H9 (cell line): ENCODE results near the gene MAP3K20. TPM values are rescaled to one million over a fixed set of nuclear protein-coding genes. Genes with fewer than 3 reads are reported as not detected.

Source experiments
- DNase-seq: peaks from one replicate; pipeline ENCODE4 v3.0.0-alpha.2; 2017
- H2AFZ ChIP-seq: one replicate; pipeline ENCODE4 v1.6.1; 2013; ENCODE audit warnings: mild to moderate bottlenecking, low read length, control low read depth, moderate library complexity
- H2AK5ac ChIP-seq: 2 replicates; pipeline ENCODE4 v1.6.1; 2013; ENCODE audit warnings: low read length, control low read depth, mixed read lengths; ENCODE audit not compliant: insufficient read length
- H2BK120ac ChIP-seq: one replicate; pipeline ENCODE4 v1.6.1; 2013; ENCODE audit warnings: low read depth, mild to moderate bottlenecking, low read length, control low read depth, inconsistent platforms; ENCODE audit not compliant: poor library complexity, severe bottlenecking
- H2BK12ac ChIP-seq: 2 replicates; pipeline ENCODE4 v1.6.1; 2013; ENCODE audit warnings: low read length, control low read depth, mixed read lengths, low read depth; ENCODE audit not compliant: insufficient read length
- H2BK15ac ChIP-seq: 2 replicates; pipeline ENCODE4 v1.6.1; 2013; ENCODE audit warnings: low read depth, low read length, control low read depth
- H2BK20ac ChIP-seq: one replicate; pipeline ENCODE4 v1.6.1; 2013; ENCODE audit warnings: low read depth, mild to moderate bottlenecking, low read length, control low read depth, inconsistent platforms; ENCODE audit not compliant: poor library complexity, severe bottlenecking
- H2BK5ac ChIP-seq: 2 replicates; pipeline ENCODE4 v1.6.1; 2013; ENCODE audit warnings: low read length, control low read depth, mixed read lengths; ENCODE audit not compliant: insufficient read length
- H3K14ac ChIP-seq: 2 replicates; pipeline ENCODE4 v1.6.1; 2013; ENCODE audit warnings: low read length, control low read depth; ENCODE audit not compliant: insufficient read depth
- H3K18ac ChIP-seq: 2 replicates; pipeline ENCODE4 v1.6.1; 2013; ENCODE audit warnings: low read depth, mild to moderate bottlenecking, mixed read lengths, low read length, control low read depth; ENCODE audit not compliant: insufficient read length
- H3K23ac ChIP-seq: 2 replicates; pipeline ENCODE4 v1.6.1; 2013; ENCODE audit warnings: low read length, control low read depth, mixed read lengths, low read depth; ENCODE audit not compliant: insufficient read length
- H3K23me2 ChIP-seq: 2 replicates; pipeline ENCODE4 v1.6.1; 2013; ENCODE audit warnings: low read depth, mild to moderate bottlenecking, mixed read lengths, low read length, control low read depth; ENCODE audit not compliant: insufficient read length, poor library complexity, severe bottlenecking
- H3K27ac ChIP-seq: 2 replicates; pipeline ENCODE4 v1.5.1; 2013; ENCODE audit warnings: low read length, control low read depth, mixed read lengths, low read depth; ENCODE audit not compliant: insufficient read length
- H3K27me3 ChIP-seq: 2 replicates; pipeline ENCODE4 v1.6.1; 2013; ENCODE audit warnings: low read length, control low read depth, inconsistent platforms; ENCODE audit not compliant: insufficient read depth
- H3K4ac ChIP-seq: 2 replicates; pipeline ENCODE4 v1.6.1; 2013; ENCODE audit warnings: low read depth, mild to moderate bottlenecking, control low read depth, inconsistent platforms, low read length, moderate library complexity
- H3K4me1 ChIP-seq: 2 replicates; pipeline ENCODE4 v1.6.1; 2013; ENCODE audit warnings: low read length, control low read depth, inconsistent platforms; ENCODE audit not compliant: insufficient read depth
- H3K4me2 ChIP-seq: 2 replicates; pipeline ENCODE4 v1.6.1; 2013; ENCODE audit warnings: low read length, control low read depth, mixed read lengths; ENCODE audit not compliant: insufficient read length, insufficient read depth
- H3K56ac ChIP-seq: 2 replicates; pipeline ENCODE4 v1.6.1; 2013; ENCODE audit warnings: low read depth, mild to moderate bottlenecking, mixed read lengths, low read length, control low read depth; ENCODE audit not compliant: insufficient read length
- H3K79me1 ChIP-seq: 2 replicates; pipeline ENCODE4 v1.6.1; 2013; ENCODE audit warnings: low read depth, mild to moderate bottlenecking, moderate library complexity, low read length, control low read depth, inconsistent platforms; ENCODE audit not compliant: insufficient read depth, poor library complexity, severe bottlenecking
- H3K79me2 ChIP-seq: 2 replicates; pipeline ENCODE4 v1.6.1; 2013; ENCODE audit warnings: low read length, control low read depth, inconsistent platforms; ENCODE audit not compliant: insufficient read depth
- H3K9ac ChIP-seq: 2 replicates; pipeline ENCODE4 v1.6.1; 2013; ENCODE audit warnings: low read length, control low read depth, mixed read lengths; ENCODE audit not compliant: insufficient read length; ENCODE audit errors: extremely low read depth
- H3K9me3 ChIP-seq: one replicate; pipeline ENCODE4 v1.6.1; 2013; ENCODE audit warnings: low read depth, low read length, inconsistent platforms; ENCODE audit not compliant: control insufficient read depth
- H3T11ph ChIP-seq: one replicate; pipeline ENCODE4 v1.6.1; 2013; ENCODE audit warnings: mild to moderate bottlenecking, low read length, control low read depth, inconsistent platforms
- H4K20me1 ChIP-seq: one replicate; pipeline ENCODE4 v1.6.1; 2013; ENCODE audit not compliant: control insufficient read depth, insufficient read length, insufficient read depth
- H4K5ac ChIP-seq: 2 replicates; pipeline ENCODE4 v1.6.1; 2013; ENCODE audit warnings: low read depth, mild to moderate bottlenecking, mixed read lengths, low read length, control low read depth; ENCODE audit not compliant: insufficient read length
- H4K8ac ChIP-seq: replicated peaks from 2 replicates; pipeline ENCODE4 v1.6.1; 2013; ENCODE audit warnings: low read length, control low read depth, mixed read lengths, low read depth; ENCODE audit not compliant: insufficient read length
- H4K91ac ChIP-seq: 2 replicates; pipeline ENCODE4 v1.6.1; 2013; ENCODE audit warnings: low read depth, mild to moderate bottlenecking, moderate library complexity, mixed read lengths, low read length, control low read depth; ENCODE audit not compliant: insufficient read length
- H3K27ac Mint-ChIP-seq, 3 experiments: 2 replicates in 2 of 3; 3 replicates in 1 of 3; pipeline ENCODE4 v1.8.0; 2020 to 2021; ENCODE audit warnings: mixed read lengths in 3 of 3, mild to moderate bottlenecking in 1 of 3, moderate library complexity in 1 of 3
- H3K27me3 Mint-ChIP-seq: 2 replicates; pipeline ENCODE4 v1.8.0; 2021; ENCODE audit warnings: low read depth, mild to moderate bottlenecking, moderate library complexity, mixed read lengths
- H3K36me3 Mint-ChIP-seq, 3 experiments: 2 replicates in 2 of 3; 3 replicates in 1 of 3; pipeline ENCODE4 v1.8.0; 2020 to 2021; ENCODE audit warnings: low read depth in 3 of 3, mixed read lengths in 3 of 3; ENCODE audit not compliant: insufficient read depth in 1 of 3
- H3K4me1 Mint-ChIP-seq, 2 experiments: 2 replicates each; pipeline ENCODE4 v1.8.0; 2020; ENCODE audit warnings: mixed read lengths in 2 of 2
- H3K4me3 Mint-ChIP-seq, 2 experiments: 2 replicates in 1 of 2; 3 replicates in 1 of 2; pipeline ENCODE4 v1.8.0; 2020 to 2021; ENCODE audit warnings: mild to moderate bottlenecking in 2 of 2, mixed read lengths in 2 of 2, moderate library complexity in 1 of 2
- H3K9me3 Mint-ChIP-seq, 2 experiments: 2 replicates in 1 of 2; 3 replicates in 1 of 2; pipeline ENCODE4 v1.8.0; 2020; ENCODE audit warnings: mild to moderate bottlenecking in 2 of 2, mixed read lengths in 2 of 2, moderate library complexity in 1 of 2
- CTCF ChIP-seq: fragments of 200-600 bp; sonication (generic); conservative IDR thresholded peaks from 3 replicates; pipeline ENCODE4 v1.8.0; 2021; ENCODE audit warnings: antibody characterized with exemption, mild to moderate bottlenecking
- WGBS: extraction: QIAGEN DNeasy Blood & Tissue Kit; methylation state at CpG from one replicate; pipeline ENCODE4 v1.1.7; 2013; ENCODE audit warnings: missing lambda C conversion rate, low lambda C conversion rate, mixed read lengths; ENCODE audit not compliant: insufficient read length; ENCODE audit errors: extremely low coverage; 5-methylcytosine and 5-hydroxymethylcytosine counted together
- total RNA-seq: library from RNA; stranded (reverse); gene quantifications from 2 replicates; pipeline ENCODE4 v1.2.1, GENCODE V29; 2021

MAP3K20 gene
- total RNA-seq, 1 experiment from 2014 or later: 8.7 TPM

- H3K23me2 ChIP-seq: no peaks in the 10 kb centered on the region
- H3K18ac ChIP-seq: no peak overlapping the region
- no peak for TF ChIP-seq CTCF
- DNase-seq: peak; percentile 72
- no peak overlapping the region for H3K4me2 ChIP-seq
- peaks cover 13 to 24% (median 18%) of the 10 kb centered on the region in 3 experiments for H3K36me3 Mint-ChIP-seq
- no peak overlapping the region for H3K4ac ChIP-seq
- H4K20me1 ChIP-seq: no peaks in the 10 kb centered on the region
- no peak overlapping the region for H2BK15ac ChIP-seq
- no CpG with 5 or more reads among the region's 5 CpGs for WGBS
- no peaks in the 10 kb centered on the region for H3K79me1 ChIP-seq
- peak overlapping the region in 1 of 2 experiments; percentile 56; a peak in 2 of 5 replicates for H3K4me3 Mint-ChIP-seq
- H3K56ac ChIP-seq: no peak overlapping the region
- H2AK5ac ChIP-seq: no peak overlapping the region
- H3K9me3 ChIP-seq: no peaks in the 10 kb centered on the region
- H2BK20ac ChIP-seq: no peak overlapping the region
- no peak overlapping the region for H3K9ac ChIP-seq
- H3K27me3 Mint-ChIP-seq: no peaks in the 10 kb centered on the region
- H4K91ac ChIP-seq: no peak overlapping the region
- H3K23ac ChIP-seq: no peak overlapping the region
- no peaks in the 10 kb centered on the region for H3K27me3 ChIP-seq
- H3K9me3 Mint-ChIP-seq: peaks cover 12% of the 10 kb centered on the region in 2 experiments
- no peak overlapping the region for H4K8ac ChIP-seq
- no peak overlapping the region for H2BK12ac ChIP-seq
- peak overlapping the region; percentile 85 to 97 (median 95) for H3K27ac Mint-ChIP-seq
- no peaks in the 10 kb centered on the region for H3K79me2 ChIP-seq
- no peak overlapping the region for H2BK5ac ChIP-seq
- H3T11ph ChIP-seq: no peak overlapping the region
- H4K5ac ChIP-seq: no peak overlapping the region
- H3K14ac ChIP-seq: no peak overlapping the region
- no peaks in the 10 kb centered on the region for H3K4me1 ChIP-seq
- H2AFZ ChIP-seq: no peak overlapping the region
- peaks cover 10 to 21% of the 10 kb centered on the region in 2 experiments for H3K4me1 Mint-ChIP-seq
- H3K27ac ChIP-seq: no peak overlapping the region
- no peak overlapping the region for H2BK120ac ChIP-seq
Observed at GRCh38 chr2:173235947-173236803, 160.5 kb downstream of the MAP3K20 start.
